Left lung (tissue), 10 donors: ENCODE data around the gene VSIG10L. TPM values are rescaled to one million over a fixed set of nuclear protein-coding genes. Genes with fewer than 3 reads are reported as not detected.

ENCODE experiments used
- ATAC-seq: fragments of 200-7000 bp; cut with Tn5 transposase; one replicate; pipeline ENCODE4 v1.9.1; 2020; ENCODE audit warnings: moderate library complexity
- DNase-seq, 4 donors: peaks; one replicate each; pipeline ENCODE4 v3.0.0-alpha.2; 2013 to 2020
- H3K27ac ChIP-seq, 2 donors: fragments of 200-600 bp; sonication (generic) in 1 of 2; one replicate each; pipeline versions ENCODE4 v1.5.0 to v1.8.0; 2020 to 2021
- H3K27me3 ChIP-seq, 2 donors: fragments of 200-600 bp; sonication (generic) in 1 of 2; one replicate each; pipeline versions ENCODE4 v1.5.0 to v1.8.0; 2020 to 2021
- H3K36me3 ChIP-seq, 2 donors: fragments of 200-600 bp; sonication (generic) in 1 of 2; one replicate each; pipeline versions ENCODE4 v1.5.0 to v1.8.0; 2020 to 2021
- H3K4me1 ChIP-seq, 2 donors: fragments of 200-600 bp; one replicate each; pipeline ENCODE4 v1.8.0; 2021
- H3K4me3 ChIP-seq, 2 donors: fragments of 200-600 bp; sonication (generic) in 1 of 2; one replicate each; pipeline versions ENCODE4 v1.5.0 to v1.8.0; 2020 to 2021; ENCODE audit warnings: mild to moderate bottlenecking in 1 of 2
- H3K9me3 ChIP-seq, 2 donors: fragments of 200-600 bp; sonication (generic) in 1 of 2; one replicate each; pipeline versions ENCODE4 v1.5.0 to v1.8.0; 2020 to 2021
- CTCF ChIP-seq, 2 donors: fragments of 200-600 bp; sonication (generic) in 1 of 2; IDR thresholded peaks; one replicate each; pipeline versions ENCODE4 v1.5.0 to v1.8.0; 2021; ENCODE audit warnings: antibody characterized with exemption in 2 of 2
- intact Hi-C, 2 donors: fragments of 100-400 bp; cut with DNase I; formaldehyde crosslinking; loops; one replicate each; pipeline versions ENCODE4 v1.11.2 to v1.14.2; 2022
- polyA plus RNA-seq, 6 donors: library from polyadenylated mRNA; unstranded; fragments of 120-200 nt; gene quantifications; one replicate each; pipeline ENCODE4 v1.2.1, GENCODE V29; 2013; ENCODE audit not compliant: insufficient read length in 6 of 6
- total RNA-seq, 2 donors: library from RNA; stranded (reverse); fragmentation: NEBNext Ultra II Directional; extraction: Animal tissue kit (Norgen Biotek cat#: 25700); gene quantifications; one replicate each; pipeline ENCODE4 v1.2.1, GENCODE V29; 2021
- donor health status: DM: no; HTN: yes; CAD: no.
- donor health status: DM: no; HTN: no; CAD: no.

Gene VSIG10L
- total and polyA plus RNA-seq, 8 donors, result 3.5 to 5.2 (median 3.7) TPM

GRCh38 chr19:51357952-51358351, 16.0 kb upstream of the VSIG10L start:
- ATAC-seq (no peak), DNase-seq (no peak)
- Histone ChIP-seq H3K4me1 (peaks cover 0 to 8% of the 10 kb centered on the region in 2 donors), H3K36me3 (peaks cover 0 to 2% of the 10 kb centered on the region in 2 donors), H3K4me3 (no peak overlapping the region), H3K27ac (no peak overlapping the region), H3K9me3 (no peaks in the 10 kb centered on the region), H3K27me3 (no peaks in the 10 kb centered on the region)
- intact Hi-C loops, result no loop called here
- no peak for TF ChIP-seq CTCF (IDR thresholded peaks at IDR 0.05)

GRCh38 chr19:51356159-51356801, 14.3 kb upstream of the VSIG10L start:
- TF ChIP-seq CTCF (IDR thresholded peaks at IDR 0.05), result no peak
- no peaks in the 10 kb centered on the region for H3K9me3 ChIP-seq
- ATAC-seq, result no peak
- no peak overlapping the region for H3K27ac ChIP-seq
- intact Hi-C loops, result no loop called here
- H3K4me1 ChIP-seq, result no peaks in the 10 kb centered on the region
- no peak for DNase-seq
- no peaks in the 10 kb centered on the region for H3K27me3 ChIP-seq
- no peak overlapping the region for H3K4me3 ChIP-seq
- peaks cover 0 to 18% of the 10 kb centered on the region in 2 donors for H3K36me3 ChIP-seq

GRCh38 chr19:51354742-51355148, 12.8 kb upstream of the VSIG10L start:
- H3K4me3 ChIP-seq, result no peak overlapping the region
- no peaks in the 10 kb centered on the region for H3K9me3 ChIP-seq
- H3K4me1 ChIP-seq, result no peaks in the 10 kb centered on the region
- H3K36me3 ChIP-seq, result peaks cover 0 to 34% of the 10 kb centered on the region in 2 donors
- intact Hi-C loops, result no loop called here
- ATAC-seq (no peak), DNase-seq (peak in 1 of 4 donors; percentile 40)
- H3K27ac ChIP-seq, result no peak overlapping the region
- no peaks in the 10 kb centered on the region for H3K27me3 ChIP-seq
- TF ChIP-seq CTCF (IDR thresholded peaks at IDR 0.05), result no peak

- no peak for TF ChIP-seq CTCF (IDR thresholded peaks at IDR 0.05)
- intact Hi-C loops, result no loop called here
- H3K27ac ChIP-seq, result no peak overlapping the region
- no peaks in the 10 kb centered on the region for H3K9me3 ChIP-seq
- H3K36me3 ChIP-seq, result peaks cover 0 to 39% of the 10 kb centered on the region in 2 donors
- H3K27me3 ChIP-seq, result no peaks in the 10 kb centered on the region
- H3K4me1 ChIP-seq, result no peaks in the 10 kb centered on the region
- H3K4me3 ChIP-seq, result no peak overlapping the region
- DNase-seq (no peak), ATAC-seq (no peak)
These were observed 12.3 kb upstream of the VSIG10L start for GRCh38 chr19:51354103-51354741.

GRCh38 chr19:51352783-51353360, 10.9 kb upstream of the VSIG10L start:
- Histone ChIP-seq H3K4me3 (no peak overlapping the region), H3K4me1 (no peaks in the 10 kb centered on the region), H3K27me3 (no peaks in the 10 kb centered on the region), H3K27ac (no peak overlapping the region), H3K9me3 (no peaks in the 10 kb centered on the region), H3K36me3 (peaks cover 0 to 40% of the 10 kb centered on the region in 2 donors)
- ATAC-seq (no peak), DNase-seq (no peak)
- TF ChIP-seq CTCF (IDR thresholded peaks at IDR 0.05), result no peak
- intact Hi-C loops, result no loop called here
